T1000 (cell line): ENCODE data around the gene CTNNA1.

ENCODE experiments used
- DNase-seq: peaks from one replicate; lab custom pipeline; 2025; ENCODE audit warnings: mixed read lengths; lab: John Stamatoyannopoulos, UW

CTNNA1 gene

GRCh38 chr5:138849882-138850281, 96.7 kb downstream of the CTNNA1 start:
- DNase-seq, result no peak

DNA sequence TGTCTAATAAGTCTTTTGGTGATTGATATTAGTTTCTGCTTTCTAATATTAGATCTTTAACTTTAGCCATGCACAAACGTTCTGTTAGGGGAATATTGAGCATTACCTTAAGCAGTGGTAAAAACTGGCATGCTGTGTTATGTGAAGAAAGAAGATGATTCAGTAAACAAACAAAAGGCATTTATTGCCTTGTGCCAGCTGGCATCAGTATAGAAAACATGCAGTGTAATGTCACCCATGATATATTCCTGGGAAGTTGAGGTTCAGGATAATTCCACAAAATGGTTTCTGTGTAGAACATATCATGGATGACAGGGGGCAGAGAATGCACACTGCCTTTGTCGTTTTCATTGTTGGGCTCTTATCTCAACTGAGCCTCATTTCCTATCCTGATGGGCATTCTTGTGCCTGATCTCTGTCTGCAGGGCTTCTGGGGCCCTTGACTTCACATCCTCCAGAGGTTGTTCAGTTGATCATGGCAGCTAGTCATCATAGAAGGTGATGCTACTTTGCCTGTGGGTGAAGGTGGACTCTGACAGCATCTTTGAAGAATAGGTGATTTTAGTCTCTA, 97.7 kb downstream of the CTNNA1 start:
- no peak for DNase-seq

GRCh38 chr5:138853132-138853531, 99.9 kb downstream of the CTNNA1 start:
- DNase-seq, result no peak

DNA sequence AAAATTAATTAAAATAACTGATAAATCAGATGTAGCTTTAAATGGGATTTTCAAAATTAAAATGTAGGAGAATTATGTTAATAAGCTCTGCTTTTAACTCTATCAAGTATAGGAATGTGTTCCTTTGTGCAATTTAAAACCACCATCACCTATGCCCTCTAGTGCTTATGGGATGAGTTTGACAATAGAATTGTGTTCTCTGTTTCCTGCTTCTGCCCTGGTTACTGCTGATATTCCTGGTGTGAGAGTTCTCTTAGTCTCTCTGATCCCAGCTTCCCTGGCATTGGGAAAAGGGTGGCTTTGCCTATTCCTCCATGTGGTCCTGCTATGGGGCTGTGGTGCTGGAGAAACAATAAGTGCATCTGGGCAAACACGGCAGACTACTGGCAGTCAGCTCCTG, 113.8 kb downstream of the CTNNA1 start:
- no peak for DNase-seq

DNA sequence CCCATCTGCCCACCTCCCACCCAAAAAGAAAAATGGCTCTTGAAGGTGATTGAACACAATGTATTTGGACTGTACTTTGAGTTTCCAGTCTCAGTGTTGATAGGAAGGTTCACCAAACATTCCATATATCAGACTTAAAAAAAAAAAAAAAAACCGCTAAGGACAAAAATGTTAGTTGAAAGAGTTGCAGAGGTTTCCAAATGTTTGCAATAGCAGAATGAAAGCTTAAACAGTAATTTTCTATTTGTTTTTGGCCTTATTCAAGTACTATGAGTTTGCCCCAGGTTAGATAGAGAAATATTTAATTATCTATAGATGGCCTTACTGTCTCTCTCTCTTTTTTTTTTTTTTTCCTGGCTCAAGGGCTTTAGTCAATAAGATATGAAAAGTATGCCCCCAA, 115.8 kb downstream of the CTNNA1 start:
- no peak for DNase-seq

- DNase-seq, result no peak
Measured at GRCh38 chr5:138869763-138870500, 116.7 kb downstream of the CTNNA1 start.

DNA sequence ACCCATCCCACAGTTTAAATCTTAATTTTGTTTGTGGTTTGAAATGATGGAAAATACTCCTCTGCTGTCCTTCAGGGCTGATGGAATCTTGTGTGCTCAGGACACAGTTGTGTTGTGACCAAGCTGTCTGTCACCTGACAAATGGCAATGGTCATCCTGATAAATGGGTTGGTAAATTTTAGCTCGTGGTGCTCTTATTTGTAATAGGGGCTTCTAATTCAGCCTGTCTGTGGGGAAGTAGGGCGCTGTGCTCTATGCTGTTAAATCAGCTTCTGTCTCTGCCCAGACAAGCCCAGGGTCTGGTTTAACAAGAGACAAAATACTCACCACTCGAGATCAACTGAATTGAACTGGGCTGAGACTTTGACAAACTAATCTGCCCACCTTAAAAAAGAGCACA, 117.4 kb downstream of the CTNNA1 start:
- no peak for DNase-seq

- no peak for DNase-seq
Measured at GRCh38 chr5:138872841-138873465, 119.7 kb downstream of the CTNNA1 start.

DNA sequence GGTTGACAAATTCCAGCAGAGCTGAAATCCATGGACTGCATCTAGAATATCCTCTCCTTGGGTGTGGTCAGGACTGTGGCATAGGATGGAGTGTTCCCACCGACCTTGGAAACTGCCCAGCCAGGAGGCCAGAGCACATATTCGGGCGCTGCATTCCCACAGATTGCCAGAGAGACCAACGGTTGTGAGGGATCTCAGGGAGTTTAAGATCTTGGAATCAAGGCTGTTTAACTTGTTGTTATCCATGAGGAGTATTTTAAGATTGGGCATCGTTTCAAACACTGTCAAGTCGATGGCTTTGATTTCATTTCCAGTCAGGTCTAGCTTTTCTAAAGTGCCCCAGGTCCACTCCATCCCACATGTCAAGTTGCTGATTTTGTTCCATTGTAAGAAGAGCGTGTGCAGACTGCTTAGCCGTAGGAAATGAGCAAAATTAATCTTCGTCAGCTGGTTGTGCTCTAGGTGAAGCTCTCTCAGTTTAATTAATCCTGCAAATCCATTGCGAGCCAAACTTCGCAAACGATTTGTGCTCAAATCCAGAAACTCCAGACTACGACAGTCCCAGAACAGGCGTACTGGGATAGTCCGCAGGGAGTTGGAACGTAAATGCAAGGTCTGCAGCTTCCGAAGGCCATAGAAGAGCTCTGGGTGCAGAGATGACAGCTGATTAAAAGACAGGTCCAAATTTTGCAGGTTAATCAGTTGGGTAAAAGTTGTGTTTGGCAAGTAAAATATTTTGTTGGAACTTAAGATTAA, 120.4 kb downstream of the CTNNA1 start:
- DNase-seq, result no peak

GRCh38 chr5:138874241-138874640, 121.0 kb downstream of the CTNNA1 start:
- DNase-seq, result no peak

- no peak for DNase-seq
Measured at GRCh38 chr5:138874771-138875551, 121.7 kb downstream of the CTNNA1 start, which contains the start of gene LRRTM2. LRRTM2 (minus strand) TSS chr5:138875335; CDS start chr5:138874911, 424 bp downstream.

DNA sequence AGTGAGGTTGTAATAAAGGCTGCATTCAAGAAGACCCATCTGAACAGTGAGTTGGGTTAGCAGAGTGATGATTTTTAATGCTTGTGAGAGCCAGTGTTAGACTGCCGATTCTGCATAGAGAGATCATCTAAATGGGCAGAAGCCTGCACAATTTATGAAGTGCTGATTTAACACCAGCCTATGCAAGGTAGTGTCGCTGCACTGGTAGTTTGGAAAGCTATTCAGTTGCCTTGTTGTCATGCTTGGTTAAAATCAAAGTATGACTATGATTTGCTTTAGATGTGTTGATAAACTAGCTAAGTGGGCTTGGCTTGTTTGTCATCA, 122.3 kb downstream of the CTNNA1 start:
- no peak for DNase-seq

DNA sequence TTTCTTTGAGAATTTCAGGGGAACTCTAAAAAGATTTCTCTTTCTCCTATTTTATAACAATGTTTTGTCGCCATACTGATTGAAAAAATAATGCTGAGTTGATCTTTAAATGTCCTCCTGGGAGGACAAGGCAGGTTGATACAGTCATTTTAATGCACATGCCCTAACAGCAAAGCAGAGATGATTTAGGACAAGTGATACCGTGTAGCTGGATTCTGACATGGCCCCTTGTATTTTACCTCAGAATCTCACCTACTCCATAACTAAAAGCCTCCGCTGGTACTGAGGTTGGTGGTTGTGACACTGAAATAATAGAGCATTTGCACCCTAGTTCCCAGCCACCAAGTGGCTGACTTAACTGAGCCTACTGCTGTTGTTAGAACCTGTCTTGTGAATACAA, 122.7 kb downstream of the CTNNA1 start:
- no peak for DNase-seq

GRCh38 chr5:138876811-138877210, 123.6 kb downstream of the CTNNA1 start:
- DNase-seq, result no peak

GRCh38 chr5:138878437-138879235, 125.4 kb downstream of the CTNNA1 start:
- DNase-seq, result no peak

- DNase-seq, result no peak
Measured at GRCh38 chr5:138883211-138883610, 130.0 kb downstream of the CTNNA1 start.

- no peak for DNase-seq
Measured at GRCh38 chr5:138884094-138884493, 130.9 kb downstream of the CTNNA1 start.

GRCh38 chr5:138884554-138884953, 131.3 kb downstream of the CTNNA1 start:
- DNase-seq, result no peak

DNA sequence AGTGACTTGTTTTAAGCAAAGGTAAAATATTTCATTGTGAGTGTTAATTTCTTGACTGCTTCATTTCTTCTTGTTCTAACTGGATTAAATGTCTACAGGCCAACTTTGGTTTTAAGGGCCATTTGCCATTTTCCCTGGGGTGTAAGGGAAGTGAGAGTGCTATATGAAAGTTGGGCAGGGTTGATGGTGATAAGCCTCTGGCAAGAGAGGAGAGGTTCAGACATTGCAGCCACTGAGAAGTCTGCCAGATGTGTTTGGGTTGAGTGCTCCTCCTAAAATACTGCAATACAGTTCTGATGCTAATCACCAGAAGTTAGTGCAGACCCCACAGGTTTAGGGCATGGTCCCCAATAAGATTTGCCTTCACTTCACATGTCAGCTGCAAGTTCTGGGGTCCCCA, 136.8 kb downstream of the CTNNA1 start:
- DNase-seq, result no peak

DNA sequence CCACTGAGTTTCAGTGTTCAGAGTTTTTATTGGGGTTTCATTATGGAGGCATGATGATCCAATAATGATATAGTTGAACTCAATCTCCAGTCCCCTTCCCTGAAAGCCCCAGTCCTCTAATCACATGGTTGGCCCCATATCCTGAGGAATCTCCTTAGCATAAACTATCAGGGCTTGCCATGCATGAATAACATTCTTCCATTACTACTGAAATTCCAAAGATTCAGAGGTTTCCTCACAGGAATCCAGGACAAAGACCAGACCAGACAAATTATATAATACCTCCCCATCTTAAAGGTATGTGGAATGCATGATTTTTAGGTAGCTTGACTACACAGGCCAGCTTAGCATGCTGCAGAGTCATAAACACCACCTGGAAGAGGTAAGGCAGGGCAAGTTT, 137.4 kb downstream of the CTNNA1 start:
- no peak for DNase-seq

DNA sequence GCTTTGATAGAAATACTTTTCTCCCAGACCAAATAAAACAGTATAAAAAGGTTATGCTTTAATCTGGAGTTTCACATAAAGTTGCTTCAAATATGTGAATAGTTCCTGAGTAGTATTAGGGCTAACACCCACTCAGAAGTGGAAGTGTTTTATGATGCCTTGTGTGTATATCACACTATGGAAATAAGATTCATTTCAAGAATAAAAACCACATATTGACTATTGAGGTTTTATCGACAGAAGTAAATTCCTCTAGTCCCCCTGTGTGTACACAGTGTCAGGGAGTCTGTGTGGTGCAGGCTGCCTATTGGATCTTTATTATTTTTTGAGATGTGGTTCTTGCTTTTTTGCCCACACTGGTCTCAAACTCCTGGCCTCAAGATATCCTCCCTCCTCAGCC, 142.7 kb downstream of the CTNNA1 start:
- DNase-seq, result no peak
